Measurements from ENCODE around the gene CA5B.
"Not testable (repeated sequence)": the region's sequence is repeated elsewhere in the genome, so short reads cannot be mapped to it uniquely, and the experiment has no call there.

CA5B gene, protein sequence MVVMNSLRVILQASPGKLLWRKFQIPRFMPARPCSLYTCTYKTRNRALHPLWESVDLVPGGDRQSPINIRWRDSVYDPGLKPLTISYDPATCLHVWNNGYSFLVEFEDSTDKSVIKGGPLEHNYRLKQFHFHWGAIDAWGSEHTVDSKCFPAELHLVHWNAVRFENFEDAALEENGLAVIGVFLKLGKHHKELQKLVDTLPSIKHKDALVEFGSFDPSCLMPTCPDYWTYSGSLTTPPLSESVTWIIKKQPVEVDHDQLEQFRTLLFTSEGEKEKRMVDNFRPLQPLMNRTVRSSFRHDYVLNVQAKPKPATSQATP

DNA sequence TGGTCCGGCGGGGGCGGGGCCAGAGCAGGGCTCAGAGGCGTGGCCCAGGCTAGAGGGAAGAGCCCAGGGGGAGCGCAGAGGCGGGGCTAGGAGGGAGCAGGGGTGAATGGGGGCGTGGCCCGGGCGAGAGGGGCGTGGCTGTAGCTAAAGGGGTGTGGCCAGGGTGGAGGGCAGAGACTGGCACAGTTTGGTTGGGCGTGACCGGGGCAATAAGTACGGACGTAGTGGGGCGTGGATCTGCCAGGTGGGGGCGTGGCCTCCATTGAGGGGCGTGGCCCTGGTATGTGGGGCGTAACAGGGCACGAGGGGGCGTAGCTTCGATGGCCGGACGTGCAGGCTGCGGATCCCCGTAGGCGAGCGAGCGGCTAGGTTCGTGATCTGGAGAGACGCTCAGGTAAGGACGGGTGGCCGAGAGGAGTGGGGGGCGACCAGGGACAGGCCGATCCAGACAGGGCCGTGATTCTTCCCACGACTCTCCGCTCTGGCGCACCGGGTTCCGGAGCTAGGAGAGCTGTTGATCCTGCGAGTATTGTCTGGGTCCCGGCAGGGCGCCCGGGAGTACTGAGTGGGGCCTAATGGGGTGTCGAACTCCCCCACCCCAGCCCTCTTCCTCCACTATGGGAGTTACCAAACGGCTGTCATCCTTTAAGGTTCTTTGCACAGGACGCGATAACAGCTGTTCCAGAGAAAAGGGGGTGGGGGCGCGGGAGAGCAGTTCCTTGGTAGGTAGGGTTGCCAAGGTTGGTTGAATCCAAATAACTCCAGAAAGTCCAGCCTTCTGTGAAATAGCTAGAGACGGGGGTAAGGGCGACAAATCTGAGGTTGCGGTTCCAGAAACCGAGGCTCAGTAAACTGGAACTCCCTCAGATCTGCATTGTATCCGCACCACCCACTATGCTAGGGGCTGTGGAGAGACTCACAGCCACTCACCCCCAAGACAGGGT, at the start of gene CA5B:
Gene CA5B, plus strand, starts transcription at position 312 of the 944 bp plus-strand sequence. CDS start 11,754 bp downstream, outside the sequence.
- DNase-seq (peak; percentile 97), ATAC-seq (peak; percentile 95)
- H3K9me3 Mint-ChIP-seq = no peaks in the 10 kb centered on the region
- H3K4me3 Mint-ChIP-seq = peak within 1 kb of the TSS; percentile 85 to 87
- H3K27ac Mint-ChIP-seq = peak within 1 kb of the TSS; percentile 72 to 76
- H3K4me1 Mint-ChIP-seq = peaks cover 25% of the 10 kb centered on the region
- H3K27me3 Mint-ChIP-seq = no peaks in the 10 kb centered on the region

DNA sequence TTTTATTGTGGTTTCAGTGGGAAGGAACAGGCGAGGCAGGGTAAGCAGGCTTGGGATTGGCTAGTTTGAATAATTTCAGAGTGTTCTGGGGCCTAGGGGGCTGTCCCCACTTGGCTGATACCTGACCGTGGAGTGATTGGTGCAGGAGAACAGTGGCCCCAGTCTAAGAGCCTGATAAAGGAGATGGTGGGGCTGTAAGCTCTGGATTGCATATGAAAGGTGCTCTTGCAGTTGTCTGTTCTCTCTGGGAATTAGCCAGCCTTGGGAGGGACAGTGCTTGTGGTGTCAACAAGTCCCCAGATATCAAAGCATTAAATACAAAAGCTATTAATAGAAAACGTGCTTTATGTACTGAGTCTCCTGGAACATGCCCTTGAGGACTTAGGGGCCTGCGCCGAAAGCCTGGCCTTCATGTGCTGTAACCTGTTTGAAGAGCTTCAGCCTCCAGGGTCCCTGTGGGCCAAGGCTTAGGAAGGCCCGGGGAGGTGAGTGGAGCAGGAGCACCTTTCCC, 43.1 kb upstream of the CA5B start:
- Mint-ChIP-seq H3K9me3 (no peaks in the 10 kb centered on the region), H3K27ac (peak overlapping the region; percentile 19 to 86), H3K4me1 (peaks cover 8% of the 10 kb centered on the region), H3K4me3 (peak overlapping the region in 1 of 2 donors; percentile 53), H3K27me3 (no peaks in the 10 kb centered on the region)
- ATAC-seq = peak; percentile 49
- DNase-seq = no peak

DNA sequence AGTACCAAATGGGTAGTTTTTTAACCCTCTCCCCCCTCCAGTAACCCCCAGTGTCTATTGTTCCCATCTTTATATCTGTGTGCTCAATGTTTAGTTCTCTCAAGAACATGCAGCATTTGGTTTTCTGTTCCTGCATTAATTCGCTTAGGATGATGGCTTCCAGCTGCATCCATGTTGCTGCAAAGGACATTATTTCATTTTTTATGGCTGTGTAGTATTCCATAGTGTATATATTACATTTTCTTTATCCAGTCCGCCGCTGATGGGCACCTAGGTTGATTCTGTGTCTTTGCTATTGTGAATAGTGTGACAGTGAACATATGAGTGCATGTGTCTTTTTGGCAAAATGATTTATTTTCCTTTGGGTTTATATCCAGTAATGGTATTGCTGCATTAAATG, 41.6 kb upstream of the CA5B start:
- peaks cover 8% of the 10 kb centered on the region for H3K4me1 Mint-ChIP-seq
- ATAC-seq (no peak), DNase-seq (no peak)
- no peak overlapping the region for H3K4me3 Mint-ChIP-seq
- no peaks in the 10 kb centered on the region for H3K27me3 Mint-ChIP-seq
- no peaks in the 10 kb centered on the region for H3K9me3 Mint-ChIP-seq
- peak overlapping the region in 1 of 2 donors; percentile 74 for H3K27ac Mint-ChIP-seq

DNA sequence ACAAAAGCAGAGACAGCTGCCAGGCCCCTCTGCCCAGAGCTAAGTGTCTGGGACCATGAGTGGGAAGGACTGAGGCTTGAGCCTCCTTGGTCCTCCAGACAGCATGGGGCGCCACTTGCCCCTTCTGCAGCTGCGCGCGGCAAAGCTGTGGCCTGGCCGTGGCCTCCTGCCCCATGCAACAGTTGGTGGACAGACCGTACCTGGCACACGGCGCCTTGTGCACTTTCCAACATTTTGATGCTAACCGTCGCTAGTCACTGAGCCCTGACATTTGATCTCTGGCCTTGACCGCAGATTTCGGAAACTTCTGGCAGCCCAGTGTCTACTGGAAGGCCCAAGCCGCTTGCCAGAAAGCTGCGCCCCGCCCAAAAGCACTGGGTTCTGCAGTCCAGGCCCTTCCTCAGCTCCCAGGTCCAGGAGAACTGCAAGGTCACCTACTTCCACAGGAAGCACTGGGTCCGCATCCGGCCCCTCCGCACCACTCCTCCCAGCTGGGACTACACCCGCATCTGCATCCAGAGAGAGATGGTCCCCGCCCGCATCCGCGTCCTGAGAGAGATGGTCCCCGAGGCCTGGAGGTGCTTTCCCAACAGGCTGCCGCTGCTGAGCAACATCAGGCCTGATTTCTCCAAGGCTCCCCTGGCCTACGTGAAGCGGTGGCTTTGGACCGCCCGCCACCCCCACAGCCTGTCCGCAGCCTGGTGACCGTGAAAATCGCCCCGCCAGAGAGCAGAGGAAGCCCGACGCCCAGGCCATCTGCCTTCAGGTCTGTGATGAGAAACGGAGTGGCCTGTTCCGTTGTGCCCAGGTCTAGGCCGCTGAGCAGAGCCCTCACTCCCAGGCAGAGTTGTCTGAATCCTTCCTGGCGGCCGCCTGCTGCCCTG, 35.3 kb upstream of the CA5B start:
- no peaks in the 10 kb centered on the region for H3K27me3 Mint-ChIP-seq

DNA sequence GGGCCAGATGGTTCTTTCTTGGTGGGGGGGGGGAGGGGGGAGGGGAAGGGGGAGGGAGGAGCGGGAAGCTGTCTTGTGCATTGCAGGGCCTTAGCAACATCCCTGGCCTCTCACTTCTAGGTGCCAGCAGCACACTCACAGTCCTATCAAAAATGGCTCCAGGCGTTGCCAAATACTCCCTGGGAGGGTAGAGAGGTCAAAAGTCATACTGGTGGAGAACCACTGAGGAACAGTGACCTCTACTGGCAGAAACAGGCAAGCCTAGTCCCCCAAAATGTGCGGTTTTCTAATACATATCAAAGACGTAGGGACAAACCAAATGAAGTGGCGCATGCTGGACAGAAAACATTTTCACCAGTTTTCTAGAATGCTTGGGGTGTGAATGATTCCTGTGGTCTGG, 34.3 kb upstream of the CA5B start:
- not testable (repeated sequence) for H3K27ac Mint-ChIP-seq, H3K27me3 Mint-ChIP-seq, H3K4me1 Mint-ChIP-seq, DNase-seq, H3K9me3 Mint-ChIP-seq, H3K4me3 Mint-ChIP-seq
- peak; percentile 58 for ATAC-seq

More for the DNA sequence above, 35.3 kb upstream of the CA5B start:
- ATAC-seq (no peak), DNase-seq (no peak)
- Mint-ChIP-seq H3K4me3 (no peak overlapping the region), H3K27ac (no peak overlapping the region), H3K4me1 (peaks cover 2% of the 10 kb centered on the region), H3K9me3 (no peaks in the 10 kb centered on the region)

DNA sequence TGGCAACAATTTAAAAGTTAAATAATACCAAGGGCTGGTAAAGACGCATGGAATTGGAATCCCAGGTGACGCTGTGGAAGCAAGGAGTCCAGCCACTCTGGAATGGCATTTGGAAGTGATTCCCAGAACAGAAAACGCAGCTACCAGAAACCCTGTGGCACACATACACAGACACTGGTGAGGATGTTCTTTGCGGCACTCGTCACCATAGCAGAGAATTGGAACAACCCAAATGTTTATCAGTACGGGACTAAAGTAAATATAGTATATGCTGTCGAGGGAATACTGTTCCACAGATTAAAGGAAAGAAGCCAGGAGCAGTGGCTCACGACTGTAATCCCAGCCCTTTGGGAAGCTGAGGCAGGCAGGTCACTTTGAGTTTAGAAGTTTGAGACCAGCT, 33.8 kb upstream of the CA5B start:
- H3K4me3 Mint-ChIP-seq, H3K4me1 Mint-ChIP-seq, DNase-seq, ATAC-seq, H3K9me3 Mint-ChIP-seq, H3K27ac Mint-ChIP-seq, H3K27me3 Mint-ChIP-seq: not testable (repeated sequence)

DNA sequence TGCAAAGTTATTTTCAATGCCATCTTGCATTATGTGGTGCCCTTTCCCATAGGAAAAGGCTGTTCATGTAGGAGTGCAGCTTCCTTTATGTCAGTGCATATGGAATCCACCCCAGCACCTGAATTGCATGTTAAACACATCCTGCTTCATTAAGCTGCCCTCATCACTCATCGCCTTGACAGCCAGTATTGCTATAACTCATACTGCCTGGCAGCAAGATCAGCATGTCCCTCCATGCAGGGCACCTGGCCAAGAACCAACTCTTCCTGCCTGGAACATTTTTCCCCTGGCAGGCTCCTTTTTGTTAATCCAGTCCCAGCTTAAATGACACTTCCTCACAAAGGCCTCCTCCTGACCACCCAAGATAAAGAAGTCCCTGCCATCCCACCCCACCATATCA, 23.5 kb upstream of the CA5B start:
- no peak overlapping the region for H3K4me3 Mint-ChIP-seq
- H3K9me3 Mint-ChIP-seq = no peaks in the 10 kb centered on the region
- ATAC-seq (no peak), DNase-seq (no peak)
- no peaks in the 10 kb centered on the region for H3K4me1 Mint-ChIP-seq
- H3K27ac Mint-ChIP-seq = no peak overlapping the region
- no peaks in the 10 kb centered on the region for H3K27me3 Mint-ChIP-seq

DNA sequence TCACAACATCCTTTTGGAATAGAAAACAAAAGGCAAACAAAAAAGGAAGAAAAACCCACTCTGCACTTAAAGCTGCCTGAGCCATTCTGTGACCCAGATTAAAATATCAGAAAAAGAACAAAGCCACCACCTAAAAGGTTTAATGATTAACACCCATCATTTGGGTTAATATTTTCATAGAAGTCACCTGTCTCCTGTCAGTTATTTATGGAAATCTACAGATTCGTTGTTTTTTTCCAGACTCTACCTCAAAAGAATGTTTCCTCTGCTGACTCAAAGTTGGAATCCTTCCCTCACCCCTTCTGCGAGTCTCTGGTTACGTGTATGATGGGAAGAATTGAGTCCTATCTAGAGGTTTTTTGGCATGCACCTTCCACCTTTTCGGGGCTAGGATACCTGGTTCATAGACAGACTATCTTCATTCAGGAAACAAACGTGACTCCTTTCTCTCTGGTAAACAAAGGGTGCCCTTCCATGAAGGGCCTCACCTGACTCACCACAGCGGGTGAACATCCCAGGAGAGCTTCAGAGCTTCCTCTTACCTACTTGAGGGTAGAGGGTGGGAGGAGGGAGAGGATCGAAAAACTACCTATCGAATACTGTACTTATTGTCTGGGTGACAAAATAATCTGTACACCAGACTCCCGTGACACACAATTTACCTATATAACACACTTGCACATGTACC, 19.6 kb upstream of the CA5B start:
- H3K9me3 Mint-ChIP-seq = no peaks in the 10 kb centered on the region
- DNase-seq (no peak), ATAC-seq (no peak)
- no peaks in the 10 kb centered on the region for H3K4me1 Mint-ChIP-seq
- H3K27me3 Mint-ChIP-seq = no peaks in the 10 kb centered on the region
- no peak overlapping the region for H3K4me3 Mint-ChIP-seq
- no peak overlapping the region for H3K27ac Mint-ChIP-seq

DNA sequence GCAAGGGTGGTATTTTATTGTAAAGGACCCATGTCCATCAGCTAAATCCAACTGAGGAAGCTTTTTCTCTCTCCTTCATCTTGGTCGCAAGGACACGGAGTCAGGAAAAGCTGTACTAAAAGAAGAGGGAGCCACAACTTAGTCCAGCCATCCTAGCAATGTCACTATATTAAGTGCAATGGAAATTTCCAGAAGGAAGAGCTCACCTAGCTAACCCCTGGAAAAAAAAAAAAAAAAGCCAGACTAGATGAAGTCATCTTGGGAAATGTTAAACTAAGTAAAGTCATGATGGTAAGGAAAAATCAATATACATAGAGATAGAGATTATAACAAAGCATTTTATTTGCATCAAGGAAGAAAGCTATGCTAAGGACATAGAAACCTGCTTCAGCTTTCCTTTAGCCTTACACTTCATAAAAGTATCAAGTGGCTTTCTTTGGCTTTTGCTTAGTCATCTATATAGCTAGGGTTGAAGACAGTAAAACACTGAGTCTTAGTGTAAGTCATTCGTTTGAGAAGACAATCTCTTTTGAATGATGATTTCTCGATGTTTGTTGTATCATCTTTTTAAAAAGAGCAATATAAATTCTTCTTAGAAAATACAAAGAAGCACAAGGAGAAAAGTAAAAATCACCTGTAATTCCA, 18.6 kb upstream of the CA5B start:
- DNase-seq = no peak
- Mint-ChIP-seq H3K27ac (no peak overlapping the region), H3K9me3 (no peaks in the 10 kb centered on the region), H3K4me3 (no peak overlapping the region), H3K27me3 (no peaks in the 10 kb centered on the region), H3K4me1 (no peaks in the 10 kb centered on the region)
- ATAC-seq = no peak

DNA sequence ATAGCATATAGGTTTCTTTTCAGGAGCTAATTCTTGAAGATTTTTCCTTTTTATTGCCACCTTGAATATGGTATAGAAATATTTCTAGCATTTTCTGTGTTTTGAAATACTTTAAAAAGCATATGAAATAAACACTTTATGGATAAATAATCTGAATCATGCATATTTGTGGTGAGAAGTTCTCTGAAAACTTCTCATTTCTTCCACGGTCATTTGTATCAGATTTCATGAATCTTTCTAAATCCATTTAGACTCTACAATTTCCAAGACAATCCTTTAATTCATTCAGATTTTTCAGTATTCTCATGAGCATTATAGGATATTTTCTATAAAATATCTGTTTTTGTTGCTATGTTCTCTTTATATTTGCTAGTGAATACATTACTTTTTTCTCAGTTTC, 16.2 kb upstream of the CA5B start:
- Mint-ChIP-seq H3K27me3 (no peaks in the 10 kb centered on the region), H3K4me3 (no peak overlapping the region), H3K9me3 (no peaks in the 10 kb centered on the region), H3K27ac (no peak overlapping the region), H3K4me1 (no peaks in the 10 kb centered on the region)
- DNase-seq (no peak), ATAC-seq (no peak)

DNA sequence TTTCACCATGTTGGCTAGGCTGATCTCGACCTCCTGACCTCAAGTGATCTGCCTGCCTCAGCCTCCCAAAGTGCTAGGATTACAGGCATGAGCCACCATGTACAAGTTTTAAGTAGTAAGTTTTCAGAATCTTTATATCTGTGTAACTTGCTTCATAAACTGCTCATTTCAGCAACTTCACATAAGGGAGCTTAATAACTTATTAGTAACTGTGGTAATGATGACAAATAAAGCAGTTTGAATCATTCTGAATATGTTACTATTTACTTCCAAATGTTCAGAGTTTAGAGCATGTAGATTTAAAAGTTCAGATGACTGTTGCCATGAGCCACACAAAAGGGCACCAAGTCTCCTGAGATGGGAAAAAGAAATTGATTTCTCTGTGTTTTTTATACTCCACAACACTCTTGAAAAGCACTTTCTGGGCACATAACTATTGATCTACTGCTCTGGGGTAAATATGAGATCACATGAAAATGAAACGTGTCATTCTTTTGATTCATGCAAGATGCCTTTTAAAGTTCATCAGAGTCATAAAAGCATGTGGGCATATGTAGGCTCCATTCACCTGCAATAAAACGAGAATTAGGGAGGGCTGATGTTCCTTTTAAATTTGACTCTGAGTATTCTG, 14.1 kb upstream of the CA5B start:
- ATAC-seq (no peak), DNase-seq (no peak)
- H3K4me3 Mint-ChIP-seq = no peak overlapping the region
- no peaks in the 10 kb centered on the region for H3K9me3 Mint-ChIP-seq
- no peaks in the 10 kb centered on the region for H3K4me1 Mint-ChIP-seq
- H3K27ac Mint-ChIP-seq = no peak overlapping the region
- H3K27me3 Mint-ChIP-seq = no peaks in the 10 kb centered on the region

DNA sequence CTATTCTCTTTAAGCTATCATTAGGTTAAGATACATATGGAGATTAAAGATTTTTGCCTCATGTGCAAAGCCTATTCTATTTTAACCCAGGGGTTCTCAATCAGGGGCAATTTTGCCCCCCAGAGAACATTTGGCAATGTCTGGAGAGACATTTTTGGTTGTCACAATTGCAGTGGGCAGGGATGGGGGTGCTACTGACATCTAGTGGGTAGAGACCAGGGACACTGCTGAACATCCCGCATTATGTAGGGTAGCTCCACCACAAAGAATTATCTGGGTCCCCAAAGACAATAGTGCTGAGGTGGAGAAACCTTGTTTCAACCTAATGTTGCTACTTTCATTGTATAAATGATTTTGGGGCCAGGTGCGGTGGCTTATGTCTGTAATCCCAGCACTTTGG, 13.2 kb upstream of the CA5B start:
- Mint-ChIP-seq H3K27me3 (no peaks in the 10 kb centered on the region), H3K27ac (no peak overlapping the region), H3K4me1 (no peaks in the 10 kb centered on the region), H3K9me3 (no peaks in the 10 kb centered on the region), H3K4me3 (no peak overlapping the region)
- ATAC-seq (no peak), DNase-seq (no peak)

DNA sequence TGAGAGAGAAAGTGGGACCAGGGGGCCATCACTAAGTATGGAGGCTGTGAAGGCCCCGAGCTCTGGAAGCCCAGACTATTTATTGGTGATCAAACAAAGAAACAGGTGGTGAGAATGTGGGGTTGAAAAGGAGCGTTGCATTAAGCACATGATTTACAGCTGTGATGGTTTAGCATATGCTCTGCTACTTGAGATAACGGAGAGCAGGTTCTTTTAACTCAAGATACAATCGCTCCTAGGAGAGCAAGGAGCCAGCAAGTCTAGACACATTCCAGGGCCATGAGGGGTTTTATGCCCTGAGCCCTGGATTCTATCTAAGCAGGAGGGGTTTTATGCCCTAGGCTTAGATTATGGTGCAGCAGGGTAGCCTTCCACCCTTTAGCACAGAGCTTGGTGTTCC, 6.7 kb upstream of the CA5B start:
- H3K27me3 Mint-ChIP-seq, H3K4me3 Mint-ChIP-seq, DNase-seq, H3K9me3 Mint-ChIP-seq, H3K4me1 Mint-ChIP-seq, ATAC-seq, H3K27ac Mint-ChIP-seq: not testable (repeated sequence)

All from stimulated activated naive CD8-positive, alpha-beta T cell treated with anti-CD3 and anti-CD28 coated beads, Interleukin-15, amount 100 ng/mL, for 72 hours (primary cell).